Measurements from ENCODE around the gene NUMA1. TPM values are rescaled to one million over a fixed set of nuclear protein-coding genes. Genes with fewer than 3 reads are reported as not detected.

The NUMA1 gene
- total RNA-seq, 4 donors from 2014 or later: 142 to 237 (median 177) TPM

GRCh38 chr11:72072348-72072747, 8.0 kb downstream of the NUMA1 start:
- Histone ChIP-seq H3K4me1 (peaks cover 34 to 97% (median 50%) of the 10 kb centered on the region in 3 donors), H3K36me3 (peaks cover 0 to 21% (median 0%) of the 10 kb centered on the region in 3 donors), H3K9me3 (no peaks in the 10 kb centered on the region), H3K4me3 (no peak overlapping the region), H3K27ac (peak overlapping the region; percentile 52 to 92 (median 79)), H3K27me3 (no peaks in the 10 kb centered on the region)
- WGBS, 2 donors: 46 to 57% methylated on average over 3 of the region's 3 CpGs
- DNase-seq: no peak
- TF ChIP-seq POLR2A (IDR thresholded peaks at IDR 0.05) (no peak), CTCF (IDR thresholded peaks at IDR 0.05) (no peak)
- intact Hi-C loops (cut with DNase I): no loop called here

GRCh38 chr11:72070491-72070890, 9.9 kb downstream of the NUMA1 start:
- no peaks in the 10 kb centered on the region for H3K9me3 ChIP-seq
- peaks cover 0 to 10% (median 0%) of the 10 kb centered on the region in 3 donors for H3K36me3 ChIP-seq
- no peaks in the 10 kb centered on the region for H3K27me3 ChIP-seq
- peak overlapping the region; percentile 81 to 92 (median 88) for H3K27ac ChIP-seq
- peak overlapping the region in 1 of 4 donors; percentile 43 for H3K4me3 ChIP-seq
- 72 to 86% methylated on average over 6 of the region's 7 CpGs for WGBS, 2 donors
- DNase-seq: no peak
- H3K4me1 ChIP-seq: peaks cover 33 to 100% (median 55%) of the 10 kb centered on the region in 3 donors
- no peak for TF ChIP-seq POLR2A (IDR thresholded peaks at IDR 0.05)
- no peak for TF ChIP-seq CTCF (IDR thresholded peaks at IDR 0.05)
- intact Hi-C loops (cut with DNase I): no loop called here

GRCh38 chr11:72069787-72070251, 10.5 kb downstream of the NUMA1 start:
- 0 to 11% methylated on average over 2 of the region's 2 CpGs for whole genome bisulfite sequencing, 2 donors
- Histone ChIP-seq H3K4me3 (peak overlapping the region in 3 of 4 donors; percentile 17 to 43 (median 22)), H3K4me1 (peaks cover 28 to 94% (median 48%) of the 10 kb centered on the region in 3 donors), H3K36me3 (peaks cover 0 to 10% (median 0%) of the 10 kb centered on the region in 3 donors), H3K27me3 (no peaks in the 10 kb centered on the region), H3K27ac (peak overlapping the region; percentile 81 to 92 (median 88)), H3K9me3 (no peaks in the 10 kb centered on the region)
- no peak for DNase-seq
- intact Hi-C loops (cut with DNase I): no loop called here
- TF ChIP-seq CTCF (IDR thresholded peaks at IDR 0.05): no peak
- TF ChIP-seq POLR2A (IDR thresholded peaks at IDR 0.05): no peak

DNA sequence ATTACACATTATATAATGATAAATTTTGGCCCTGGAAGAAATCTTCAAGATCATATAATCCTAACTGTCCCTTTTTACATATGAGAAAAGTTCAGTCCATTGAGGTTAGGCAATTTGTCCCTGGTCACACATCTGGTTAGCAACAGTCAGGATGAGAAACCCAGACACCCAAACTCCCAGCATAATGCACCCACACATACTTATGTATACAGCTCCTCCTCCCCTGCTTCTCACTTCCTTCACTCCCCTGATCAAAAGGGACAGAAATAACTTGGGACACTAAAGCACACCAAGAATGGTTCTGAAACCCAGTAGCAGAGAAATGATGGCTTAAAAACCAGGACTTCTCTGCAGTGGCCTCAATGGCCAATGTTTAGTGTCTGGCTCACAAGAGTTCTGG, 11.1 kb downstream of the NUMA1 start:
- Histone ChIP-seq H3K36me3 (peaks cover 0 to 15% (median 0%) of the 10 kb centered on the region in 3 donors), H3K27me3 (no peaks in the 10 kb centered on the region), H3K4me1 (peaks cover 28 to 88% (median 48%) of the 10 kb centered on the region in 3 donors), H3K27ac (peak overlapping the region; percentile 81 to 92 (median 88)), H3K4me3 (peak overlapping the region in 3 of 4 donors; percentile 17 to 43 (median 22)), H3K9me3 (no peaks in the 10 kb centered on the region)
- TF ChIP-seq POLR2A (IDR thresholded peaks at IDR 0.05) (no peak), CTCF (IDR thresholded peaks at IDR 0.05) (no peak)
- intact Hi-C loops (cut with DNase I): no loop called here
- DNase-seq: no peak

DNA sequence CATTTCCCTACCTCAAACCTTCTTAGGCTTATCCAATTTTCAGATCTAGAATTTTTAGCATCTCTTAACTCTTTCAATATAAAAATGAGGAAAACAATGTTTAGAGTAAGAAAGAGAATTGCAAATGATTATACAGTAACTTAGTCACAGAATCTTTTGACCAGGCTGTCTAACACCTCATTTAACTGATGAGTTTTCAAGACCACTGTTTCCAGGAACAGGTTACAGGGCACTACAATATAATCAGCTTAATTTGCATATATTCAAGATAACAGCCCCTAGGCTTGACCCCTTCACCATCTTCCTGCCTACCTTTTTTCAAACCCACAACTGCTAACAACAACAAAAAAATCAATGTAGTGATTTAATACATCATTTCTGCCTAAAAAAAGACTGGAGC, 12.7 kb downstream of the NUMA1 start:
- TF ChIP-seq POLR2A (IDR thresholded peaks at IDR 0.05) (no peak), CTCF (IDR thresholded peaks at IDR 0.05) (no peak)
- Histone ChIP-seq H3K4me3 (peak overlapping the region in 1 of 4 donors; percentile 7), H3K4me1 (peaks cover 28 to 73% (median 45%) of the 10 kb centered on the region in 3 donors), H3K27me3 (no peaks in the 10 kb centered on the region), H3K36me3 (peaks cover 0 to 25% (median 0%) of the 10 kb centered on the region in 3 donors), H3K9me3 (no peaks in the 10 kb centered on the region), H3K27ac (peak overlapping the region; percentile 81 to 92 (median 88))
- intact Hi-C loops (cut with DNase I): no loop called here
- DNase-seq: no peak
